ENCODE measurements around the gene NKTR. TPM values are rescaled to one million over a fixed set of nuclear protein-coding genes. Genes with fewer than 3 reads are reported as not detected.
"Not testable (repeated sequence)": the region's sequence is repeated elsewhere in the genome, so short reads cannot be mapped to it uniquely, and the experiment has no call there.

The NKTR gene
- total and polyA plus RNA-seq, 2 experiments from 2014 or later: 36.8 to 74.3 TPM

DNA sequence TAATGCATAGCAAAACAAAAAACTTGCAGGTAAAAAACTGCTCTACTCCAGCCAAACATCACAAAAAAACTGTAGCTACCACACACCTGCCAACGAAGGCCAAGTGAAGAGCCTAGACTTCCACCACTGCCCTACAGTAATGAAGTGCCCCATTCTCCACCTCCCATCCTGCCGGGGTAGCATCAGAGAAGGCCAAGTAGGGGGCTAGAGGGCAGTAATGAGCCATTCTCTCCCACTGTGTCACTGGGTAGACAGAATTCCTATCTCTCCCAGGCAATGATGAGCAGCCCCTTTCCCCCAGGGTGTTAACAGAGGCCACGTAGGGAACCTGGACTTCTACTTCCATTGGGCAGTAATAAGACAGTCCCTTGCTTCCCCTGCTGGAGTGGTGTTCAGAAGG, 28.2 kb upstream of the NKTR start:
- Histone ChIP-seq H3K4me2 (no peak overlapping the region), H3K27me3 (no peaks in the 10 kb centered on the region), H3K4me1 (ENCODE audit: insufficient read depth) (no peaks in the 10 kb centered on the region), H3K27ac (no peak overlapping the region), H3K9me3 (ENCODE audit: low read depth) (peaks cover 13% of the 10 kb centered on the region), H3K9me2 (replicated peaks; ENCODE audit: insufficient read depth) (no peaks in the 10 kb centered on the region), H3K79me2 (peaks cover 66% of the 10 kb centered on the region), H4K20me1 (ENCODE audit: insufficient read depth, poor library complexity, severe bottlenecking) (peaks cover 7% of the 10 kb centered on the region), H3K36me3 (replicated peaks; ENCODE audit: insufficient read depth, low read depth) (no peaks in the 10 kb centered on the region), H3K4me3 (no peak overlapping the region), H2AFZ (no peak overlapping the region)
- peak; percentile 36 for DNase-seq (ENCODE audit: low spot score)
- WGBS (ENCODE audit: low lambda C conversion rate, missing lambda C conversion rate): 46% methylated on average over 3 of the region's 3 CpGs
- TF ChIP-seq, protein P1, sequence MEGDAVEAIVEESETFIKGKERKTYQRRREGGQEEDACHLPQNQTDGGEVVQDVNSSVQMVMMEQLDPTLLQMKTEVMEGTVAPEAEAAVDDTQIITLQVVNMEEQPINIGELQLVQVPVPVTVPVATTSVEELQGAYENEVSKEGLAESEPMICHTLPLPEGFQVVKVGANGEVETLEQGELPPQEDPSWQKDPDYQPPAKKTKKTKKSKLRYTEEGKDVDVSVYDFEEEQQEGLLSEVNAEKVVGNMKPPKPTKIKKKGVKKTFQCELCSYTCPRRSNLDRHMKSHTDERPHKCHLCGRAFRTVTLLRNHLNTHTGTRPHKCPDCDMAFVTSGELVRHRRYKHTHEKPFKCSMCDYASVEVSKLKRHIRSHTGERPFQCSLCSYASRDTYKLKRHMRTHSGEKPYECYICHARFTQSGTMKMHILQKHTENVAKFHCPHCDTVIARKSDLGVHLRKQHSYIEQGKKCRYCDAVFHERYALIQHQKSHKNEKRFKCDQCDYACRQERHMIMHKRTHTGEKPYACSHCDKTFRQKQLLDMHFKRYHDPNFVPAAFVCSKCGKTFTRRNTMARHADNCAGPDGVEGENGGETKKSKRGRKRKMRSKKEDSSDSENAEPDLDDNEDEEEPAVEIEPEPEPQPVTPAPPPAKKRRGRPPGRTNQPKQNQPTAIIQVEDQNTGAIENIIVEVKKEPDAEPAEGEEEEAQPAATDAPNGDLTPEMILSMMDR (IDR thresholded peaks at IDR 0.05; ENCODE audit: poor library complexity): peak; percentile 40
- no peak for TF ChIP-seq EZH2phosphoT487 (IDR thresholded peaks at IDR 0.05; ENCODE audit: low read depth, severe bottlenecking, unreplicated experiment)

DNA sequence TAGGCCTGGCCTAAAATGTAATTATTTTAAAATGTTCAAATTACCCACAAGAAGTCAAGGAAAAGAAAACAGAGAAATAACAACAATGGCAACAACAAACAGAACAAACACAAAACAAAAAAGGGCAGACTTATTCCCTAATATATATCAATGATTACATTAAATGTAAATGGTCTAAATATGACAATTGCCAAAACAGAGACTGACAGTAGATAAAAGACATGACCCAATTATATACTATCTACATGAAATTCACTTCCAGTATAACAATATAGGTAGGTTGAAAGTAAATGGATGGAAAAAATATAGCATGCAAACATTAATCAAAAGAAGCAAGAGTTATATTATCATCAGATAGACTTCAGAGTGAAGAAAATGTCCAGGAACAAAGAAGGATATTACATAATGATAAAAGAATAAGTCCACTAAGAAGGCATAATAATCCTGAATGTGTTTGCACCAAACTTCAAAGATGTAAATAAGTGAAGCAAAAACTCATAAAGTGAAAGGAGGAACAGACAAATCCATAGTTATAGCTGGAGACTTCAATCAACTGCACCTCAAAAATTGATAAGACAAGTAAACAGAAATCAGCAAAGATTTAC, 25.2 kb upstream of the NKTR start:
- Histone ChIP-seq H4K20me1 (ENCODE audit: insufficient read depth, poor library complexity, severe bottlenecking) (peaks cover 4% of the 10 kb centered on the region), H3K4me3 (no peak overlapping the region), H3K36me3 (replicated peaks; ENCODE audit: insufficient read depth, low read depth) (no peaks in the 10 kb centered on the region), H3K27me3 (no peaks in the 10 kb centered on the region), H3K9me2 (replicated peaks; ENCODE audit: insufficient read depth) (no peaks in the 10 kb centered on the region), H3K4me2 (no peak overlapping the region), H3K27ac (no peak overlapping the region), H2AFZ (no peak overlapping the region), H3K9me3 (ENCODE audit: low read depth) (peaks cover 13% of the 10 kb centered on the region), H3K4me1 (ENCODE audit: insufficient read depth) (no peaks in the 10 kb centered on the region), H3K79me2 (peaks cover 86% of the 10 kb centered on the region)
- no peak for DNase-seq (ENCODE audit: low spot score)
- TF ChIP-seq, protein P1 (IDR thresholded peaks at IDR 0.05; ENCODE audit: poor library complexity): no peak
- TF ChIP-seq EZH2phosphoT487 (IDR thresholded peaks at IDR 0.05; ENCODE audit: low read depth, severe bottlenecking, unreplicated experiment): no peak
- no peak for TF ChIP-seq EZH2 (IDR thresholded peaks at IDR 0.05; ENCODE audit: borderline replicate concordance)

GRCh38 chr3:42578054-42578453, 22.4 kb upstream of the NKTR start:
- peaks cover 15% of the 10 kb centered on the region for H3K4me1 ChIP-seq (ENCODE audit: insufficient read depth)
- no peaks in the 10 kb centered on the region for H3K27me3 ChIP-seq
- H3K27ac ChIP-seq: no peak overlapping the region
- no peak overlapping the region for H3K4me2 ChIP-seq
- H4K20me1 ChIP-seq (ENCODE audit: insufficient read depth, poor library complexity, severe bottlenecking): peaks cover 4% of the 10 kb centered on the region
- H3K9me3 ChIP-seq (ENCODE audit: low read depth): peaks cover 13% of the 10 kb centered on the region
- no peaks in the 10 kb centered on the region for H3K9me2 ChIP-seq (replicated peaks; ENCODE audit: insufficient read depth)
- TF ChIP-seq, protein P1 (IDR thresholded peaks at IDR 0.05; ENCODE audit: poor library complexity): no peak
- TF ChIP-seq EZH2phosphoT487 (IDR thresholded peaks at IDR 0.05; ENCODE audit: low read depth, severe bottlenecking, unreplicated experiment): no peak
- no peak for TF ChIP-seq EZH2 (IDR thresholded peaks at IDR 0.05; ENCODE audit: borderline replicate concordance)
- 97% methylated on average over 4 of the region's 4 CpGs for WGBS (ENCODE audit: low lambda C conversion rate, missing lambda C conversion rate)
- no peak for DNase-seq (ENCODE audit: low spot score)
- no peaks in the 10 kb centered on the region for H3K36me3 ChIP-seq (replicated peaks; ENCODE audit: insufficient read depth, low read depth)
- no peak overlapping the region for H3K4me3 ChIP-seq
- no peak overlapping the region for H2AFZ ChIP-seq
- H3K79me2 ChIP-seq: peaks cover 77% of the 10 kb centered on the region

GRCh38 chr3:42579346-42579745, 21.1 kb upstream of the NKTR start:
- H3K27me3 ChIP-seq; H3K9me2 ChIP-seq (replicated peaks; ENCODE audit: insufficient read depth); H3K36me3 ChIP-seq (replicated peaks; ENCODE audit: insufficient read depth, low read depth); H2AFZ ChIP-seq; DNase-seq (ENCODE audit: low spot score); H3K27ac ChIP-seq; H3K4me3 ChIP-seq; H3K4me2 ChIP-seq; H4K20me1 ChIP-seq (ENCODE audit: insufficient read depth, poor library complexity, severe bottlenecking): not testable (repeated sequence)
- peaks cover 16% of the 10 kb centered on the region for H3K4me1 ChIP-seq (ENCODE audit: insufficient read depth)
- H3K9me3 ChIP-seq (ENCODE audit: low read depth): peaks cover 12% of the 10 kb centered on the region
- 95% methylated on average over 4 of the region's 4 CpGs for WGBS (ENCODE audit: low lambda C conversion rate, missing lambda C conversion rate)
- H3K79me2 ChIP-seq: peaks cover 72% of the 10 kb centered on the region
